ENCODE results near the gene SMIM29.

SMIM29 gene

GRCh38 chr6:34233867-34234266 lies 14.9 kb downstream of the SMIM29 start:
- TF ChIP-seq, protein P1, sequence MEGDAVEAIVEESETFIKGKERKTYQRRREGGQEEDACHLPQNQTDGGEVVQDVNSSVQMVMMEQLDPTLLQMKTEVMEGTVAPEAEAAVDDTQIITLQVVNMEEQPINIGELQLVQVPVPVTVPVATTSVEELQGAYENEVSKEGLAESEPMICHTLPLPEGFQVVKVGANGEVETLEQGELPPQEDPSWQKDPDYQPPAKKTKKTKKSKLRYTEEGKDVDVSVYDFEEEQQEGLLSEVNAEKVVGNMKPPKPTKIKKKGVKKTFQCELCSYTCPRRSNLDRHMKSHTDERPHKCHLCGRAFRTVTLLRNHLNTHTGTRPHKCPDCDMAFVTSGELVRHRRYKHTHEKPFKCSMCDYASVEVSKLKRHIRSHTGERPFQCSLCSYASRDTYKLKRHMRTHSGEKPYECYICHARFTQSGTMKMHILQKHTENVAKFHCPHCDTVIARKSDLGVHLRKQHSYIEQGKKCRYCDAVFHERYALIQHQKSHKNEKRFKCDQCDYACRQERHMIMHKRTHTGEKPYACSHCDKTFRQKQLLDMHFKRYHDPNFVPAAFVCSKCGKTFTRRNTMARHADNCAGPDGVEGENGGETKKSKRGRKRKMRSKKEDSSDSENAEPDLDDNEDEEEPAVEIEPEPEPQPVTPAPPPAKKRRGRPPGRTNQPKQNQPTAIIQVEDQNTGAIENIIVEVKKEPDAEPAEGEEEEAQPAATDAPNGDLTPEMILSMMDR (IDR thresholded peaks at IDR 0.05) = no peak
- no peaks in the 10 kb centered on the region for H3K27me3 ChIP-seq (ENCODE audit: control insufficient read depth, insufficient read depth, low read length)
- H3K9me3 ChIP-seq (ENCODE audit: control insufficient read depth, low read length) = no peaks in the 10 kb centered on the region
- no peak overlapping the region for H3K27ac ChIP-seq
- H3K4me2 ChIP-seq (ENCODE audit: low read length) = no peak overlapping the region
- H3K4me1 ChIP-seq = no peaks in the 10 kb centered on the region
- no peaks in the 10 kb centered on the region for H3K79me2 ChIP-seq
- H3K9ac ChIP-seq = no peak overlapping the region
- no peak overlapping the region for H3K4me3 ChIP-seq (ENCODE audit: low read depth, low read length)
- no peaks in the 10 kb centered on the region for H3K36me3 ChIP-seq (ENCODE audit: control insufficient read depth, insufficient read depth, low read length)
- H2AFZ ChIP-seq = no peak overlapping the region

DNA sequence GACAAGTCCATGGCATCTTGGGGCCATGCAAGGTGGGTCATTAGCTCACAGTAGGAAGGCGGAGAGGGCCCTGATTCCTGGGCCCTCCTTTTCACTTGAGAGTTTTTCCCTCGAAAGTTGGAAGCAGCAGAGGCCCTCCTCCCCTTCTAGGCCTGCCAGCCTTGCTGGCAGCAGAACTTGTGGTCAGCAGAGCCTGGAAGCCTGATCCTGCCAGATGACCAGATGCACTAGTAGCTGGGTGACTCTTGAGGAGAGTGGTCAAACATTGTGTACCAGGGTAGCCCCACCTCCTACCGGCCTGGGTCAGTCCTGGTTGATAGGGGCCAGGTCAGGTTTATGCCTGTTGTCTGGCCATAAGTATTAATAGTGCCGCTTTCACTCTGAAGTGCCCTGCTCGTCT lies 15.9 kb downstream of the SMIM29 start:
- H3K9me3 ChIP-seq (ENCODE audit: control insufficient read depth, low read length) = no peaks in the 10 kb centered on the region
- no peaks in the 10 kb centered on the region for H3K4me1 ChIP-seq
- H3K4me3 ChIP-seq (ENCODE audit: low read depth, low read length) = no peak overlapping the region
- H2AFZ ChIP-seq = no peak overlapping the region
- no peak overlapping the region for H3K9ac ChIP-seq
- H3K36me3 ChIP-seq (ENCODE audit: control insufficient read depth, insufficient read depth, low read length) = no peaks in the 10 kb centered on the region
- no peak overlapping the region for H3K4me2 ChIP-seq (ENCODE audit: low read length)
- H3K27ac ChIP-seq = no peak overlapping the region
- TF ChIP-seq, protein P1 (IDR thresholded peaks at IDR 0.05) = no peak
- H3K27me3 ChIP-seq (ENCODE audit: control insufficient read depth, insufficient read depth, low read length) = no peaks in the 10 kb centered on the region
- no peaks in the 10 kb centered on the region for H3K79me2 ChIP-seq

DNA sequence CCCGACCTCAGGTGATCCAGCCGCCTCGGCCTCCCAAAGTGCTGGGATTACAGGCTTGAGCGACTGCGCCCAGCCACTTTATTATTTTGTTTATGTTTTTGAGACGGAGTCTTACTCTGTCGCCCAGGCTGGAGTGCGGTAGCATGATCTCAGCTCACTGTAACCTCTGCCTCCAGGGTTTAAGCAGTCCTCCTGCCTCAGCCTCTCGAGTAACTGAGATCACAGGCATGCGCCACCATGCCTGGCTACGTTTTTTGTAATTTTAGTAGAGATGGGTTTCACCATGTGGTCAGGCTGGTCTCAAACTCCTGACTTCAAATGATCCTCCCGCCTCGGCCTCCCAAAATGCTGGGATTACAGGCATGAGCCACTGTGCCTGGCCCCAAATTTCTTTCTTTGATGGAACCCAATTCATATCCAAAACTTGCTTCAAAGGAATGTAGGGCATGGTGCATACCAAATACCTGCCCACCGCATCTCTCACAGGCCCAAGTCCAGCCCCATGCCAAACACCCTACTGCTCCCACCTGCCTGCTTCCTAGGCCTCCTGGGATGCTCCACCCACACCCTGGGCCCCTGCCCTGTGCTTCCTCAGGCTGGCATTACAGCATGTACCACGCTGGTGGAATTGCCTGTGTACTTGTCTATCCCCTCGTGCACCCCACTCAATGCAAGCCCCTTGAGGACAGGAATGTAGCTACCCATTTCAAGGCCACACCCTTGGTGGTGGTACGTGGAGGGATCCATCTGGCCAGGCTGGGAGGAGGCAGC lies 17.1 kb downstream of the SMIM29 start:
- no peaks in the 10 kb centered on the region for H3K9me3 ChIP-seq (ENCODE audit: control insufficient read depth, low read length)
- H3K27ac ChIP-seq = no peak overlapping the region
- H2AFZ ChIP-seq = no peak overlapping the region
- no peaks in the 10 kb centered on the region for H3K36me3 ChIP-seq (ENCODE audit: control insufficient read depth, insufficient read depth, low read length)
- TF ChIP-seq, protein P1 (IDR thresholded peaks at IDR 0.05) = no peak
- H3K4me2 ChIP-seq (ENCODE audit: low read length) = no peak overlapping the region
- no peaks in the 10 kb centered on the region for H3K27me3 ChIP-seq (ENCODE audit: control insufficient read depth, insufficient read depth, low read length)
- no peak overlapping the region for H3K9ac ChIP-seq
- no peak overlapping the region for H3K4me3 ChIP-seq (ENCODE audit: low read depth, low read length)
- H3K4me1 ChIP-seq = no peaks in the 10 kb centered on the region
- H3K79me2 ChIP-seq = no peaks in the 10 kb centered on the region

- Histone ChIP-seq H3K4me1 (peaks cover 4% of the 10 kb centered on the region), H3K4me3 (ENCODE audit: low read depth, low read length) (no peak overlapping the region), H3K9ac (no peak overlapping the region), H2AFZ (no peak overlapping the region), H3K36me3 (ENCODE audit: control insufficient read depth, insufficient read depth, low read length) (no peaks in the 10 kb centered on the region), H3K27ac (no peak overlapping the region), H3K4me2 (ENCODE audit: low read length) (no peak overlapping the region), H3K79me2 (no peaks in the 10 kb centered on the region), H3K27me3 (ENCODE audit: control insufficient read depth, insufficient read depth, low read length) (no peaks in the 10 kb centered on the region), H3K9me3 (ENCODE audit: control insufficient read depth, low read length) (no peaks in the 10 kb centered on the region)
- TF ChIP-seq, protein P1 (IDR thresholded peaks at IDR 0.05) = no peak
Measured at GRCh38 chr6:34230653-34231371, 18.0 kb downstream of the SMIM29 start.
